ENCODE measurements around the gene ANXA6. TPM values are rescaled to one million over a fixed set of nuclear protein-coding genes. Genes with fewer than 3 reads are reported as not detected.
"Not testable (repeated sequence)": the region's sequence is repeated elsewhere in the genome, so short reads cannot be mapped to it uniquely, and the experiment has no call there.

ANXA6 gene
- total RNA-seq, 1 donor from 2014 or later: 10.8 TPM

DNA sequence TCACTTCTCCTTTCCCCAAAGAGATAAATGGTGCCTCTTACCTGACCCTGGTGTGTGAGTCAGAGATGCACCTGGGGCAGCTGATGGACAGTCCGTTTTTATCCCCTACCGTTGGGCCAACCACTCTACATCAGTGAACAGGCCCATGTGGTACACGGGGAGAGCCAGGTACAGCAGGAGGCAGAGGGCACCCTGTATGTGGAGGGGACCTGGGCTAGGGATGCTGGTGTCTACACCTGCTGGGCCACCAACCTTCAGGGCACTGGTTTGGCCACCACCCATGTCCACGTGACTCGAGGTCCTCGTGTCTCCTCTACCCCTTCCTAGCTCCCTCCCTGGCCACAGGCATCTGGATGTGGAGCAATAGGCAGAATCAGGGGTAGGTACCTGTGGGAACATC is 22.7 kb upstream of the ANXA6 start:
- ATAC-seq: no peak

DNA sequence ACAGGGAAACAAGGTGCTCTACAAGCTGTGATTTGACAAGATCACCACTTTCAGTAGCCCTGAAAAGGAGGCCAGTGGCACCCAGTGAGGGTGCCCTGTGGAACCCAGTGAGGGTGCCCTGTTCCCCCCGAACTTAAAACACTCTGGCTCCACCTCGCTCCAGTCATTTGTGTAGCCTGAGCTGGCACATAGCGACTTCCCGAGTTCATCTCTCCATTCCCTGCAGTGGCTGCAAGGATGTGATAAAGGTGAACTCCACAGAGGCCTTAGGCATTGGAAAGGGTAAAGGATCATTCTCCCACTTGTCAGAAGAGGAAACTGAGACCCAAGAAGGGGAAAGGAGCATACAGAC is 21.9 kb upstream of the ANXA6 start:
- no peak for ATAC-seq

DNA sequence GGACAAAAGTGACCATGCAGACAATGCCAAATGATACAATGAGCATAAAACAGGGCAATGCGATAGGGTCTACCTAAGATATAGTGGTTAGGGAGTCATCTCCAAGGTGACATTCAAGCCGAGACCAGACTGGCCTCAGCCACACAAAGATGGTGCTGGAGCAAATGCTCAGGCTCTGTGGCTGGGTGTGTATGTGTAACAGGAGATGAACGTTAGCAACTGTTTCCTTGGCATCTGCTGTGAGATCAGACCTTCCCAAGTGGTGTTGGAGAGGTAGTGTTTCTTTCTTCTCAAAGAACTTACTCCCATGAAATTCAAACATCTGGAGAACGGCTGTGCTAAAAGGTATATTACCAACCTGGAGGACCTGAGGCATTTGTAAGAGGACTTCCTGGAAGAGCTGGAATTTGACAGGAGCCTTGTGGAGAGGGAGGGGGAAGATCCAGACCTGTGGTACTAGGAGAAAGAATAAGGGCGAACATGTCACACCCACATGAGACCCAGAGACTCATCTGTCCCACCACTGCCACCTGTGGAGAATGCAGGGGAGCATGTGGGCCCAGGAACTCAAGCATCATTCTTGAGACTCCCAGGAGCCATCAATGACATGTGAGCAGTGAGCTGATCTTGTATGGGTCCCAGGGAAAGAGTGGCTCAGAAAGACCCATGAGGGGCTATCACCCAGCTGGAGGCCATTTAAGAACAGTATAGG is 21.4 kb upstream of the ANXA6 start:
- no peak for ATAC-seq

DNA sequence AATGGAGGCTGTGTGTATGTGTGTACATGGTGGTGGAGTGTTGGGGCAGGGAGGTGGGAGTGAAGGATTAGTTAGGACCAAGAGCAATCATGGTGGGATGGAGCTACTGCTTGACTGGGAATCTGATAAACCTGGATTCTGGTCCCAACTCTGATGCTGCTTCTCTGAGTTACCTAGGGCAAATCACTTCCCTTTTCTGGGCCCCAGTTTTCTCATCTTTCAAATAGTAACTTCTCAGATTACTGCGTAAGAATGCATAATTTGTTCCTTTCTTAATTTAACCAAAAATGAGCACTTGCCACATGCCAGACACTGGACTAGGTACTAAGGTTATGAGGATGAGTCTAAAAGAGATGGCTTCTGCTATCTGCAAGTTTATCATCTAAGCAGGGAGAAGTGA is 20.8 kb upstream of the ANXA6 start:
- no peak for ATAC-seq

DNA sequence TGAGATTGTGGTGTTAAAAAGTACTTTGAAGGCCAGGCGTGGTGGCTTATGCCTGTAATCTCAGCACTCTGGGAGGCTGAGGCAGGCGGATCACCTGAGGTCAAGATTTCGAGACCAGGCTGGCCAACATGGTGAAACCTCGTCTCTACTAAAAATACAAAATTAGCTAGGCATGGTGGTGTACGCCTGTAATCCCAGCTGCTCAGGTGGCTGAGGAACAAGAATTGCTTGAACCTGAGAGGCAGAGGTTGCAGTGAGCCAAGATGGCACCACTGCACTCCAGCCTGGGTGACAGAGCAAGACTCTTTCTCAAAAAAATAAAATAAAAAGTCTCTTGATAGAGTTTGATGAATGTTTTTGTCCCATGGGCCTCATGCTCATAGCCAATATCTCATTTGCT is 18.7 kb upstream of the ANXA6 start:
- not testable (repeated sequence) for ATAC-seq

DNA sequence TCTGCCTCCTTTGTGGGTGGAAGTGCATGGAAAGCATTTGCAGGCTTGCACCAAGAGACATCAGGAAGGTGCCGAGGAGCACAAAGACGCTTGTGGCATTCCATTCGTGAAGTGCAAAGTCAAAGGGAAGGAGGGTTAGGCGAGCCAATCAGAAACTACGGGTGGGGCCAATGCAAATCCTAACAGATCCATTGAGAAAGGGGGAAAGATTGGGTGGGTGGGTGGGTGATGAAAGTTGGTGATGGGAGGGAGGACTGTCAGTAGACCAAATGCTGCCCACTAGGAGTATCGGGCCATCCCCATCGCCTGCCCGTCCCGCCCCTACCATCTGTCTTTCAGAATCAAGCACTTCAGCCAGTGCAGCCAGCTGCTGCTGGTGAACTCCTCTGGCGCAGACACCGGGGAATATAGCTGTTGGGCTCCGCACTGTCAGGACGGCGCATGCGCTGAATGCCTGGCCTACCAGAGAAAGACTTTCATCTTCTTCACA is 17.1 kb upstream of the ANXA6 start:
- ATAC-seq: no peak

DNA sequence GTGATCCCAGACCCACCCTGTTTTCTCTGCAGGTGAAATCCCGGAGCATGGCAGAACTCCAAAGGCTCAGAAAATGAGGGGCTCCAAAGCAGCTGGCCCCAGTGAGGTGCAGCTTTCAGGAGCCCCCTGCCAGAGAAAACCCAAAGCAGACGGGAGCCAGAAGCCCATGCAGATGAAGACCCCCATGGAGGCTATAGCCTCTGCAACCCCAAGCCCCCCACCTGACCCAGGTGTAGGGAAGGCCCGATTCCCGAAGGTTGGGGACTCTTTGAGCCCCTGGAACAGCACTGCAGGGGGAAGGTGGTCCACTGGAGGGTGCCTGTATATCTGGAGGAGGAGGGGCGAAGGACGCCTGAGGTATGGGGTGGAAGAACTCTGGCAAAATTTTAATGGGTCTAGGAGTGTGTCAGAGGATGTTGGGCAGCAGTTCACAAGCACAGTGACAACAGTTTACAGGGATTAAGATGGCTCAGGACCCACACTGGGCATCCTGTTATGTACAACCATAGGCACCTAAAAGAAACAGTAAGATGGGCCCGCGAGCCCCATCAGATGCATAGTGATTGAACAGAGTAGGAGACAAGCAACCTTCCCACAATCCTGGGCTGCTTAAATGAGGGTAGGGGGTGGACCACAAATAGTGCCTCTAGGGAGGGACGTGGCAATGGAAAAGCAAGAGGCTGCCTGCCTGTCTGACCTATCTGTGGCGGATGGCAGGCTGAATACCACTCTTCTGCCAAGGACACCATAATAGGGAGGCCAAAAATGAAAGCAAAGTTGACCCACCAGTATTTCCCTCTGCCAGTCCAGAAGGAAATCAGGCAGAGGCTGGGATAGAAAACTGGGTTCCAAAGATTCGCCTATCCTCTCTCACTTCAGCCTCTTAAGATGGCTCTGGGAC is 16.4 kb upstream of the ANXA6 start:
- ATAC-seq: no peak

DNA sequence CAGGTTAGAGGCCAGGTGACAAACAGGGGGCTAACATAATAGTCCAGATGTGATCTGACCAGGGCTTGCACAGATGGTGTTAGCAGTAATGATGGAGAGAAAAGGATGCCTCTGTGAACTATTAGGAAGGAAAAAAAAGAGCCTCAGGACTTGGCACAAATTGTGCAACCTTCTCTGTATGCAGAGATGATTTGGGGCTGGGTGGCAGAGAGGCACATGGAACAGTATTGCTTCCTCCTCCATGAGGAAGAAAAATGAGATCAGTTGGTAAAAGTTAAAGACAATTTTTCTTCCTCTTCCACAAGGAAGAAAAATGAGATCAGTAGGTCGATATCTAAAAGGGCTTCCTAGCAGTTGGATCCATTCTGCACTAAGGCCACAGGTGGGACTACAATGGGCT is 13.9 kb upstream of the ANXA6 start:
- ATAC-seq: no peak

DNA sequence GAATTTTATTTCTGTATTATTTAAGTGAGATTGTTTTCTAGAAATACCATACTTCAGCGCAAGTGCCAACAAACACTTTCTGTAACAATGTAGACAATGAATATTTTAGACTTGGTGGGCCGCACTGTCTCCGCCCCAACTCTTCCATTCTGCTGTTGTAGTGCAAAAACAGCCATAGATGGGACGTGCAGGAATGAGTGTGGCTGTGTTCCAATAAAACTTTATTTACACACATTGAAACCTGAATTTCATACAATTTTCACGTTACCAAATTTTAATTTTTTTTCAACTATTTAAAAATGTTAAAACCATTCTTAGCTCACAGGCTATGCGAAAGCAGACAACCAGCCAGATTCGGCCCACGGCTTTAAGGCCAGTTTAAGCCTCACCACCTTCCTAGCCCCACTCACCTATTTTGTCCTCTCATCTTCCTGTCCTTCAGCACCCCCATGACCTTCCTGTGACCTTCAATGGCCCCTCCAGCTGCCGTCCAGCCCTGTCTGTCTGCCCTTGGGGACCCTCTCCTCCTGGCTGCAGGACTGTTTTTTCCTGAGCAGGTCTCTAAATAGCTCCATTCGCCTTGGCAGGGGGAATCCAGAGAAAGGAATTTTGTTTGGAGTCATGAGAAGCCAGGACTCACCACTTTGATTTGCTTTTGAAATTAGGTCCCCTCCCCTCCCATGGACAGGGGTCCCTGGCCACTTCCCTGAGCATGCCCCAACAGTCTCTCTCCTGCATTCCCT is 11.2 kb upstream of the ANXA6 start:
- ATAC-seq: no peak

DNA sequence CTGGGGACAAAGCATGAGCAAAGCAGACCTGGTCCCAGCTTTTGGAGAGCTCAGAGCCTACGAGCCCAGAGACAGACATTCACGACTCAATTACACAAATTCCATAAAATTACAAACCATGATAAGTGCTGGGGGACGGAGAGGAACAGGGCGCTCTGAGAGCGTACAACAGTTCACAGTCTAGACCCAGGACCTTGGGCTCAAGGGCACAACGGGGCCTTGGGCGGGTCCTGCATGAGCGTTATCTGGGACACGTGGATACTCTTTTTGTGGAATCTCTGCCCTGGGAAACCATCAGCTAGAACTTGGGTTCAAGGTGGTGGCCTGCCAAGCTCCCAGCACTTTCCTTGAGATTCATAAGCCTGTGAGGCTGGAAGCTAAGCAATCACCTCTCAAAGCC is 9.4 kb upstream of the ANXA6 start:
- no peak for ATAC-seq

DNA sequence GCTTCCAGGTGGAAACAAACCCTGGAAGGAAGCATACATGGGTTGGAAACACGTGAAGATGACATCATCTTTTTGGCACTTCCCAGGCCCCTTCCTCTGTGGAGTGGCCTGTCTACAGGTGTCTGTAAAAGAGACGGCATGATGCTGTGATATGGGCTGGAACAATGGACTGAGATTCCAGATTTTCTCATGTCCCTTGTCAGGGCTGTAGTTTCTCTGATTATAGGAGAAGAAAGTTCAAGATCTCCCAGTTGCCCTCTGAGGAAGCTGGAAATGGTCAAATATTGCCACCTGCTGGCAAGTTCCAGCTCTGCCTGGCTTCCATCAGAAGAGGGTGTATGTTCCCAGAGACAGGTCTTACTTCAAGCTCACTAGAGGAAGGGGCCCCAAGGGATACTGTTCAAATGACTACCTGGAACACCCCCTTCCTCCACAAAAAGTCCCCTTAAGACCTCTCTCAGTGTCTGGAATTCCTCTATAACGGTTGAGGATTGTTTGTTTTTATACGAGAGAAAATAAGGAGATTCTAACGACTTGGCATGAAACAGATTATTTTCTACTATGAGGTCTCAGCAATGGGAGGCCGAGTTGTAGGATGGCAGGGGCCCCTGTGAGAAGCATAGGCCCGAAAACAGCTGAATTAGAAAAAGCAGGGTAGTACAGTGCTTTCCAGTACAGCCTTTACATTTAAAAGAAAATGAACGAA is 7.3 kb upstream of the ANXA6 start:
- peak; percentile 85 for ATAC-seq

DNA sequence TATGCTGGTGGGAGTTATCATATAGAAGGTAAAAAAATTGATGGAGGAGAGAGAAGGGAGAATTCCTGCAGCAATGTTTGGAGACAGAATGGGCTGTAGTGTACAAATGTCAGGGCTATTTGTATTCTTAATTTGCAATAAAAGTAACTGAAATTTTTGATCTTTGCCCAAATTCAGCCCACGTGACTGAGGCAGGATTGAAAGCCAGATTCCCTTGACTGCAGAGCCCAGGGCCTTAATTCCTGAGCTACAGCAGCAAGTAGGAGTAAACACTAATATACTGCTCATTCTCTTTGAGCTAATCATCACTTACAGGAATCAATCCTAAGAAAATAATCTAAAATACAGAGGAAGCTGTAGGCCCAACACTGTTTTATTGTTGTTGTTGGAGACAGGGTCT is 5.2 kb upstream of the ANXA6 start:
- ATAC-seq: no peak

DNA sequence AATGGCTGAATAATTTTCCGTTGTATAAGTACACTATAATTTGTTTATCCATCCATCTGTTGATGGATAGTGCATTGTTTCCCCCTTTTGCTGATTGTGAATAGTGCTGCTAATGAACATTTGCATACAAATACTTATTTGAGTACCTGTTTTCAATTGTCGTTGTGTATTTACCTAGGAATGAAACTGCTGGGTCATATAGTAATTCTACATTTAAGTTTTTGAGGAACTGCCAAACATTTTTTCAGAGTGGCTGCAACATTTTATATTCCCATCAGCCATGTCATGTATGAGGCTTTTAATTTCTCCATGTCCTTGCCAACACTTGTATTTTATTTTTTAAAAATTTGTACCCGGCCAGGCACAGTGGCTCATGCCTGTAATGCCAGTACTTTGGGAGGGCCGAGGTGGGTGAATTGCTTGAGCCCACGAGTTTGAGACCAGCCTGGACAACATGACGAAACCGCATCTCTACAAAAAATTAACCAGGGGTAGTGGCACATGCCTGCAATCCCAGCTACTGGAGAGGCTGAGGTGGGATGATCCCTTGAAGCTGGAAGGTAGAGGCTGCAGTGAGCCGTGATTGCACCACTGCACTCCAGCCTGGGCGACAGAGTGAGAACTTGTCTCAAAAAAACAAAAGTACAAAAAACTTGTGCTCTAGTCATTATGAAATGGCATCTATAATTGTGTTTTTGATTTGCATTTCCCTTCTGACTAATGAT is 2.2 kb upstream of the ANXA6 start:
- ATAC-seq: no peak

DNA sequence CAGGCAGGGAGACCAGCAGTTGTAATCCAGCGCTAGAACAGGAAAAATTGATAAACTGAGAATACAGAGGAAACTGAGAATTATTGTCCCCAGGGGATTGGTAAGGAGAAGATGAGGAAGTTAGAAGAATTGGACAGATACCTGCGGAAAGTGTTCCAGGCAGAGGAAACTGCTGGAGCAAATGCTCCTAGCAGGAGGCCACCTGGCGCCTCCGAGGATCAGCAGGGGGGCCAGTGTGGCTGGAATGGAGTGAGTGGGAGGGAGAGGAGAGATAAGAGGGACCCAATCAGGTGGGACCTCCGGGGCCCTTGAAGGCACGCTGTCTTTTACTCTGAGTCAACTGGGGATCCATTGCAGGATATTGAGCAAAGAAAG is 695 bp upstream of the ANXA6 start:
- no peak for ATAC-seq

DNA sequence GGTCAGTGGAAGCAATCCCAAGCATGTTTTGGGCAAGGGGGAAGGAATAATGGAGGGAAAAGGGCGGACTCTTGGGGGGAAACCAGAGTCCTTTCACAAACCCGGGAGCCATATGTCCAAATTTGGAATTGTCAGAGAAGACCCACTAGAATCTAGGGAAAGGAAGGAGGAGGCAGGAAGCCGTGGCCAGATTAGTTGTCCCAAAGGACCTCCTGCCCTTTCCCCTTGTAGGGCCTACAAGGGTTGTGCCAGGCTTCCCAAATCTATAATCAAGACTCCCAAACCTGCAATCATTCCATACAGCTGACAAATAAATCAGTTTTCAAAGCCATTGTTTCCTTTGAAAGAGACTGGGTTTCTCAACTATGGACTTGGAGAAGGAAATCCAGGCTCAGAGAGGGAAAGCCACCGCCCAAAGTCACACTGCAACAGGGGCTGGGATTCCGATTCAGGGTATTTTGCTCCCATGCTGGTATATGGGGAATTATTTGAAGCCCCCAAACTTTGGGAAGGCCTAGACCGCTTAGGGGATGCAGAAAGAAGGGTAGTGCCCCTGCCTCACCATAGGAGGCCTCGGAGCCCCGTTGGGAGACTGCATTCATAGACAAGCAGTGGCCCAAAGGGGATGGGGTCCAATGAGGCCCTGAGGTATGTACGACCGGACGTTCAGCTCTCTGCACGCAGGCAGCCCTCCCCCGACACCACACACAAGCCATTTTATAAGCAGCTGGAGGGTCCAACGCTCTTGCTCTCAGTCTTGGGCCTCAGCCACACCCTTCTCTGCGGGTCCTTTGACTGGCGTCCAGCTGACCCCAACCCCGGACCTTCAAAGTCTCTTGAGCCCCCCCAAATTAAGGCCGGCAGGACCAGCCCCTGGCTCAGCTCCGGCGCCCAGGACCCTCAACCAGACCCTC is 815 bp downstream of the ANXA6 start:
- peak; percentile 23 for ATAC-seq

DNA sequence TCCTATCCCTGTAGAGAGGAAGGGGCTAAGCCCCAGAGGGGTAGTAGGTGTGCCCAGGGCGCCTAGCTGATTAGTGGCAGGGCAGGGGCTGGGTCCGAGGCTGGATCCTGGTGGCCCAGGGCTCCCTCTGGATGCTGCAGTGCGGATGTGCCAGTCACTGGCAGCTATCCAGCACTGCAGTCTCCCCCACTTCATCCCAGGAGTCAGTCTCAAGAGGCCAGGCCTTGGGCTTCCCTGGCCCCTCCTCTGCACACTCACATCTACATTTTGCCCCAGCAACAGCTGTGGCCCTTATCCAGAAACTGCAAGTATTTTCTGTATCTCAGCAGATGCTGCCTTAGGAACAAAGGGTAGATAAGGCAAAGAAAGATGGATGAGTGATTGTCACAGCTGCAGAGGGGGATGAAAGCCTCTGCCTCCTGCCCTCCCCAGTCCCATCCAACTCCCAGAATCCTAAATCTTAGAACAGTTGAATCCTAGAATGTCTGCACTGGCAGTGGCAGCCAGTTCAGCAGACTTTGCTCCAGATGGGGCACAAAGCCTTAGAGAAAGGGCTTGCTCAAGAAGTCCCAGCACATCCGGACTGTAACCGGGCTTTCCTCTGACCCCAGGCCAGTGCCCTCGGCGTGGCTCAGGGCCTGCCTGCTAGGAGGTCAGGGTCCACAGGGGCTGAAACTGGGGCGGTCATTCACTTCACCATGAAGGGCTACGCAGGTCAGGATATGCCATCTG is 1.6 kb downstream of the ANXA6 start:
- peak; percentile 15 for ATAC-seq

DNA sequence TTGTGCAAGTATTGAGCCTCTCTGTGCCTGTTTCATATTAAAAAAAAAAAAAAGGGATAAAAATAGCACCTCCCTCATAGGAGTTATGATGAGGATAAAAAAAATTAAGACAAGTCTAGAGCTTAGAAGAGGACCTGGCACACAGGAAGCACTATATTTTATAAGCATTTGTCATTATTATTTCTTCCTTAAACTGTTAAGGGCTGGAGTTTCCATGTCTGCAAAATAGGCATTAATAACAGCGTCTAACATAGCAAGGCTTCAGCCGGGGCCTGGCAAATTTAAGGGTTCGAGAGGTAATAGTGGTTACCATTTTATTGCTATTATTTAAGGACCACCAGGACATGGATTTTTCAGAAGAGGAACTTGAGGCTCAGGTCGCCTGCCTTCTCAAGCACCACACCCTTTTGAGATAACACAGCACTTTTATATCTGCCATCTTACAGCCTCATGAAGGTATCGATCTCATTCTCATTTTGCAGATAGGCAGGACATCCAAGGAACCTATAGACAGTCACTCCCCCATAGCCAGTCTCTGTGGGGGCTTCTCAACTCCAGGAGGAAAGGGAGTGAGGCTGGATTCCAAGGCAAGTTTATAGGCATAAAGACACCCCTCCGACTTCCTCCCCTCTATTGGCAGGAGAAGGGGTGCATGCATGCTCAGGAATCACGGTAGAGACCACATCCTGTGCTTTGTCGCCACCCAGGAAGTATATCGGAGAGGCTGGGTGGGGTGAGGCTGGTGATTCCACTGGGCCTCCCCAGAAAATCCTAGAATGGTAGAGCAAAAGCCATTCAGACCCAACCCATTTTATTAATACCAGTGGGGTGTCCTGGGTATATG is 2.4 kb downstream of the ANXA6 start:
- ATAC-seq: peak; percentile 24

DNA sequence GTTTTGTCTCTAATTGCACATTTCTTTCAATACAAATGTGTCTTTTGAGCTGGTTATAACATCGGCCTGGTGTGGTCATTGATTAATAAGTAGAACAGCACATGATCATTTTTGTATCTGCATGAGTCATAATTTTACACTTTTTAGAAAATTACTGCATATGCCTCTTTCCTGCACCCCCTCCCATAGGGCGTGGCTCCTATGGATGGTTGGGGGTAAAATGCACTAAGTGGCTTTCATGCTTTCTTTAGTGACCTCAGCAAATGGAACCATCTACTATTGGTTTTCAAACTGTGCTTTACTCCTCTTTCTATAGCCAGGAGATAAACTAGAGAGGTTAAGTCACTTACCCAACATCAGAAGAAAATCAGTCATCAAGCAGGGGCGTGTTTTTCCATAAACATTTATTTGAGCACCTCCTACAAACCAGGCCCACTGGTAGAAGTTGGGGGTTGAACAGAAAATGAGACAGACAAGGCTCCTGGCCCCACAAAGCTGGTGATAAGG is 3.8 kb downstream of the ANXA6 start:
- ATAC-seq: no peak

DNA sequence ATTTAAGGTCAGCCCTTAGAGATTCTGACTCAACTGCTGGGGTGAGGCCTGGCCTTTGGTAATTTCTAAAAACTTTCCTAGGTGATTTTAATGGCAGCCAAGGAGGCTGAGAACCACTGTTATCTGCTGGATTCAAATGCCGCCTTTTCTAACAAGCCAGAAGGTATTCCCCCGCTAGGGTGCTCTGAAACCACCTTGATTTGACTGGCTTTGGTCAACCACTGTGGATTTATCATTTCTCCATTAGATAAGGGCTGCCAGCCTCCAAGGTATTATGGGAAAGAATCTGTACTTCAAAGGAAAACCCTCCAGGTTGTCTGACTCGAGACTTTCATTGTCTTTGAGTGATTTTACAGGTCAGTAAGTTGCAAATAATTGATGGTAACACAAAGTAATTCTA is 4.3 kb downstream of the ANXA6 start:
- ATAC-seq: no peak

Measured in esophagus mucosa (tissue), 1 donor.